GM19372 (cell line): Measurements from ENCODE around the gene TCL1A.
"Not testable (repeated sequence)": the region's sequence is repeated elsewhere in the genome, so short reads cannot be mapped to it uniquely, and the experiment has no call there.

Source experiments
- ATAC-seq: cut with Tn5 transposase; IDR thresholded peaks from one replicate; pipeline ENCODE4 v1.9.1; 2021; ENCODE audit warnings: mild to moderate bottlenecking, low read depth, moderate library complexity; ENCODE audit not compliant: unreplicated experiment

Gene TCL1A

GRCh38 chr14:95713596-95714371, at the start of gene TCL1A:
TCL1A (minus strand) TSS chr14:95714125; CDS start chr14:95714066, 59 bp downstream.
- peak; percentile 73 for ATAC-seq

GRCh38 chr14:95763032-95763431, 49.1 kb upstream of the TCL1A start:
- not testable (repeated sequence) for ATAC-seq

GRCh38 chr14:95761436-95761835, 47.5 kb upstream of the TCL1A start:
- no peak for ATAC-seq

GRCh38 chr14:95760596-95760995, 46.7 kb upstream of the TCL1A start:
- ATAC-seq: no peak

- ATAC-seq: no peak
Measured at GRCh38 chr14:95759941-95760340, 46.0 kb upstream of the TCL1A start.

GRCh38 chr14:95758331-95758730, 44.4 kb upstream of the TCL1A start:
- no peak for ATAC-seq

GRCh38 chr14:95756751-95757150, 42.8 kb upstream of the TCL1A start:
- ATAC-seq: no peak

GRCh38 chr14:95756127-95756526, 42.2 kb upstream of the TCL1A start:
- ATAC-seq: no peak

GRCh38 chr14:95741781-95742180, 27.9 kb upstream of the TCL1A start:
- no peak for ATAC-seq

GRCh38 chr14:95741038-95741490, 27.1 kb upstream of the TCL1A start:
- ATAC-seq: no peak

- no peak for ATAC-seq
Measured at GRCh38 chr14:95739356-95739755, 25.4 kb upstream of the TCL1A start.

- ATAC-seq: no peak
Measured at GRCh38 chr14:95733212-95733611, 19.3 kb upstream of the TCL1A start.

- ATAC-seq: no peak
Measured at GRCh38 chr14:95730126-95730525, 16.2 kb upstream of the TCL1A start.

GRCh38 chr14:95729402-95730028, 15.6 kb upstream of the TCL1A start:
- not testable (repeated sequence) for ATAC-seq

- ATAC-seq: no peak
Measured at GRCh38 chr14:95727056-95727700, 13.3 kb upstream of the TCL1A start.

GRCh38 chr14:95725685-95726336, 11.9 kb upstream of the TCL1A start:
- peak; percentile 73 for ATAC-seq

- ATAC-seq: no peak
Measured at GRCh38 chr14:95722525-95723190, 8.7 kb upstream of the TCL1A start.

- ATAC-seq: no peak
Measured at GRCh38 chr14:95712398-95712797, 1.5 kb downstream of the TCL1A start.

GRCh38 chr14:95711476-95712176, 2.3 kb downstream of the TCL1A start:
- ATAC-seq: no peak

- no peak for ATAC-seq
Measured at GRCh38 chr14:95710106-95710505, 3.8 kb downstream of the TCL1A start.
